Measurements from ENCODE around the gene ARHGAP26. TPM values are rescaled to one million over a fixed set of nuclear protein-coding genes. Genes with fewer than 3 reads are reported as not detected.

Gene ARHGAP26
- total and polyA plus RNA-seq, 2 donors (not counting 3 experiments of a cell fraction or from before 2014, with no cell fraction given): 3.1 to 16.2 TPM

DNA sequence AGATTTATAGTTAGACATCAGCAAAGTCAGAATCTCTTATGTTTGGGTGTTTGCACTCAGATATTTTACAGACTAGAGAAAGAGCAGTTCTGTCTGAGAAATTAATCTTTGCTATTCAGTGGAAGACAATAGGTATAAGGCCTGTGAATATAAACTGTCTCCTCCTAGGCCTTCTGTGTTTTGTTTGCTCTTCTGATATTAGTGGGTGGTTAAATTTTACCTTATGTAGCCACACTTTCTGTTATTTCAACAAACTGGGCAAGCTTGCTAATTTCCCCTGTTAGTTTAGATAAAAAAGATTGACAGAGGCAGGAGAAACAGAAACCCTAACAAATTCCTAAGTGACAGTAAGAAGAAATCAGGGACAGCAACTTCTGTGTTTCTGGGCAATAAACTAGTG lies 141.6 kb downstream of the ARHGAP26 start:
- H3K27ac ChIP-seq (ENCODE audit: insufficient read depth, low read depth, low read length): no peak overlapping the region
- POLR2A ChIA-PET: no interaction called here
- DNase-seq (ENCODE audit: low read depth, low spot score) (no peak), FAIRE-seq (no peak)
- dilution Hi-C loops (cut with MboI; ENCODE audit: extremely low pct_ligation_motif_present, low sequenced_read_pairs) (no loop called here), intact Hi-C loops (cut with micrococcal nuclease) (no loop called here)
- no peaks in the 10 kb centered on the region for H3K79me2 ChIP-seq (ENCODE audit: control insufficient read depth, insufficient read depth, low read length)
- H2AFZ ChIP-seq (ENCODE audit: low read depth, low read length): no peak overlapping the region
- H3K4me3 ChIP-seq (replicated peaks in 1 of 3; ENCODE audit: insufficient read depth in 1 of 3, low read depth in 1 of 3, low read length in 3 of 3): no peak overlapping the region
- no peaks in the 10 kb centered on the region for H3K27me3 ChIP-seq (ENCODE audit: control insufficient read depth in 2 of 2, insufficient read depth in 2 of 2, low read length in 2 of 2)
- TF ChIP-seq EZH2 (IDR thresholded peaks at IDR 0.05; ENCODE audit: borderline replicate concordance, low read depth, low read length, severe bottlenecking) (no peak), JUN (IDR thresholded peaks at IDR 0.05; ENCODE audit: borderline replicate concordance, insufficient read depth, insufficient read length, low read depth) (no peak), POLR2AphosphoS5 (IDR thresholded peaks at IDR 0.05; ENCODE audit: insufficient read depth, low read depth, low read length) (no peak), FOS (IDR thresholded peaks at IDR 0.05; ENCODE audit: borderline replicate concordance, insufficient read depth, low read length) (no peak), POLR2A (IDR thresholded peaks at IDR 0.05; ENCODE audit: low read depth, low read length) (no peak), GATA2 (IDR thresholded peaks at IDR 0.05; ENCODE audit: insufficient read depth, insufficient read length, low read depth, low read length) (no peak), MYC (IDR thresholded peaks at IDR 0.05; ENCODE audit: low read depth, low read length) (no peak)
- TF ChIP-seq, protein P1, sequence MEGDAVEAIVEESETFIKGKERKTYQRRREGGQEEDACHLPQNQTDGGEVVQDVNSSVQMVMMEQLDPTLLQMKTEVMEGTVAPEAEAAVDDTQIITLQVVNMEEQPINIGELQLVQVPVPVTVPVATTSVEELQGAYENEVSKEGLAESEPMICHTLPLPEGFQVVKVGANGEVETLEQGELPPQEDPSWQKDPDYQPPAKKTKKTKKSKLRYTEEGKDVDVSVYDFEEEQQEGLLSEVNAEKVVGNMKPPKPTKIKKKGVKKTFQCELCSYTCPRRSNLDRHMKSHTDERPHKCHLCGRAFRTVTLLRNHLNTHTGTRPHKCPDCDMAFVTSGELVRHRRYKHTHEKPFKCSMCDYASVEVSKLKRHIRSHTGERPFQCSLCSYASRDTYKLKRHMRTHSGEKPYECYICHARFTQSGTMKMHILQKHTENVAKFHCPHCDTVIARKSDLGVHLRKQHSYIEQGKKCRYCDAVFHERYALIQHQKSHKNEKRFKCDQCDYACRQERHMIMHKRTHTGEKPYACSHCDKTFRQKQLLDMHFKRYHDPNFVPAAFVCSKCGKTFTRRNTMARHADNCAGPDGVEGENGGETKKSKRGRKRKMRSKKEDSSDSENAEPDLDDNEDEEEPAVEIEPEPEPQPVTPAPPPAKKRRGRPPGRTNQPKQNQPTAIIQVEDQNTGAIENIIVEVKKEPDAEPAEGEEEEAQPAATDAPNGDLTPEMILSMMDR (IDR thresholded peaks at IDR 0.05; ENCODE audit: extremely low read depth in 1 of 2, insufficient read depth in 1 of 2, low read depth in 1 of 2, low read length in 2 of 2): no peak
- TF ChIP-seq, protein P2, sequence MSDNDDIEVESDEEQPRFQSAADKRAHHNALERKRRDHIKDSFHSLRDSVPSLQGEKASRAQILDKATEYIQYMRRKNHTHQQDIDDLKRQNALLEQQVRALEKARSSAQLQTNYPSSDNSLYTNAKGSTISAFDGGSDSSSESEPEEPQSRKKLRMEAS (IDR thresholded peaks at IDR 0.05; ENCODE audit: insufficient read depth, insufficient read length): no peak
- BruUV-seq (replicated peaks): no TSS peak
- no peaks in the 10 kb centered on the region for H3K9me3 ChIP-seq (replicated peaks; ENCODE audit: control insufficient read depth, insufficient read depth, low read length)
- H3K4me2 ChIP-seq (ENCODE audit: insufficient read depth, low read length): no peak overlapping the region
- CTCF ChIA-PET: interaction anchor here (2.3 kb wide), 1 partner anchor 198 kb away, joined by 10 read pairs; no protein-coding TSS in a partner anchor
- no peaks in the 10 kb centered on the region for H4K20me1 ChIP-seq (replicated peaks; ENCODE audit: control insufficient read depth, extremely low read depth, insufficient read depth, low read length)
- peaks cover 11% of the 10 kb centered on the region for H3K4me1 ChIP-seq (ENCODE audit: control insufficient read depth, extremely low read depth, insufficient read depth, low read length)
- peaks cover 0 to 2% of the 10 kb centered on the region in 2 experiments for H3K36me3 ChIP-seq (ENCODE audit: control insufficient read depth in 2 of 2, extremely low read depth in 1 of 2, insufficient read depth in 2 of 2, low read length in 2 of 2)
- no peak overlapping the region for H3K9ac ChIP-seq (replicated peaks; ENCODE audit: extremely low read depth, insufficient read depth, low read length)
- H3K9me1 ChIP-seq (replicated peaks; ENCODE audit: control insufficient read depth, extremely low read depth, insufficient read depth, low read length): no peaks in the 10 kb centered on the region
